HG03060 (cell line): ENCODE results near the gene SMIM9.
"Not testable (repeated sequence)": the region's sequence is repeated elsewhere in the genome, so short reads cannot be mapped to it uniquely, and the experiment has no call there.

Source experiments
- ATAC-seq: cut with Tn5 transposase; IDR thresholded peaks from one replicate; pipeline ENCODE4 v1.9.1; 2021; ENCODE audit warnings: low read depth, moderate number of reproducible peaks; ENCODE audit not compliant: unreplicated experiment

The SMIM9 gene

DNA sequence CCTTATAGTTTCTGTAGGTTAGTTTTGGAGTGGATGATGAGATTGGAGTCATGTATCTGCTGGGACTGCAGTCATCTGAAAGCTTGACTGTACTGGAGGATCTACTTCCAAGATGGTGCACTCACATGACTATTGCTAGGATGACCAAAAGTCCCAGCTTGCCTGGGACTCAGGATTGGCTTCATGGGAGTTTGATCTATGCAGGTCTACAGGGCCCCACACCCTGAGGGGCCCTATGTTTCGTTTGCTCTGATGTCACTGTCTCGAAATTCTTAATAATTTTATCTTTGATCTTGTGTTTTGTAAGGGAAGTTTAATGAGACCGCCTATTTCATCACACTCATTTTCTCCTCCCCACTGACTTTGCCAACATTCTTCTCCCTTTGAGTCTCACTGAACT is at the start of gene SMIM9:
Gene SMIM9 (minus strand): TSS at position 101 of the 400 bp plus-strand sequence. CDS start 3,806 bp downstream, outside the sequence.
- ATAC-seq: no peak

DNA sequence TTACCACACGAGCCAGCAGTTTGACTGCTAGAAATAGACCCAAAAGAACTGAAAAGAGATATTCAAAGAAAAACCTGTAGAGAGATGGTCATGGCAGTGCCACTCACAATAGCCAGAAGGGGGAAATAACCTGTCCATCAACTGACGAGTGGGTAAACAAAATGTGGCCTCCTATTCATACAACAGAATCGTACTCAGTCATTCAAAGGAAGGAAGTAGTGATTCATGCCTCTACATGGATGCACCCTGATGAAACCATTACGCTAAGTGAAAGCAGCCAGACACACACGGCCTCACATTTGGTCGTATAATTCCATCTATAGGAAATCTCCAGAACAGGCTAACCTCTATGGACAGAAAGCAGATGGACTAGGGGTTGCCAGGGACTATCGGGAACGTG is 49.6 kb upstream of the SMIM9 start:
- ATAC-seq: not testable (repeated sequence)

DNA sequence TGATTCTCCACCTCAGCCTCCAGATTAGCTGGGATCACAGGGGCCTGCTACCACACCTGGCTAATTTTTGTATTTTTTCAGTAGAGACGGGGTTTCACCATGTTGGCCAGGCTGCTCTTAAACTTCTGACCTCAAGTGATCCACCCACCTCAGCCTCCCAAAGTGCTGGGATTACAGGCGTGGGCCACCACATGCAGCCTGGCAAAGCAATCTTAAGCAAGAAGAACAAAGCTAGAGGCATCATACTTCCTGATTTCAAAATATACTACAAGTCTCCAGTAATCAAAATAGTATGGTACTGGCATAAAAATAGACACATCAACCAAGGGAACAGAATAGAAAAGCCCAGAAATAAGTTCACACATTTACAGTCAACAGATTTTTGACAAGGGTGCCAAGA is 38.9 kb upstream of the SMIM9 start:
- no peak for ATAC-seq

DNA sequence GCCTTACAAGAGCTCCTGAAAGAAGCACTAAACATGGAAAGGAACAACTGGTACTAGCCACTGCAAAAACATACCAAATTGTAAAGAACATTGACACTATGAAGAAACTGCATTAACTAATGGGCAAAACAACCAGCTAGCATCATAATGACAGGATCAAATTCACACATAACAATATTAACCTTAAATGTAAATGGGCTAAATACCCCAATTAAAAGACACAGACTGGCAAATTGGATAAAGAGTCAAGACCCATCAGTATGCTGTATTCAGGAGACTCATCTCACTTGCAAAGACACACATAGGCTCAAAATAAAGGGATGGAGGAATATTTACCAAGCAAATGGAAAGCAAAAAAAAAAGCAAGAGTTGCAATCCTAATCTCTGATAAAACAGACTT is 34.1 kb upstream of the SMIM9 start:
- ATAC-seq: not testable (repeated sequence)

DNA sequence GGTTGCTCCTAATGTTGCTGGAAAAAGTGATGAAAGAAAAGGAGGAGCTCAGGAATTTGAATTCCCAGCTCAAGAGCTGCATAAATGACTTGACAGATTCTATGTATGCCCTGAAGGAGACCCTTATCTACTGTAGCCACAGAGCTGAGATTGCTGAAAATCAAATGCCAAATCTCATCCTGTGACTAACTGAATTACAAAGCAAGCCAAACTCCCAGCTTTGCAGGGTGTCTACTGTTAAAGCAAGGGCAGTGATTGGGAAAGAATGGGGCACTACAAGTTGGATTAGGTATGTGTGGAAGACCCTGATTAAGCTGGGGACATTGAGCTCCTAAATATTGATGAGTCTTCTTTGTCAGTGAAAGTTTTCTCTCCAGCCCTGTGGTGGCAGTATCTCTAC is 20.8 kb upstream of the SMIM9 start:
- ATAC-seq: no peak

DNA sequence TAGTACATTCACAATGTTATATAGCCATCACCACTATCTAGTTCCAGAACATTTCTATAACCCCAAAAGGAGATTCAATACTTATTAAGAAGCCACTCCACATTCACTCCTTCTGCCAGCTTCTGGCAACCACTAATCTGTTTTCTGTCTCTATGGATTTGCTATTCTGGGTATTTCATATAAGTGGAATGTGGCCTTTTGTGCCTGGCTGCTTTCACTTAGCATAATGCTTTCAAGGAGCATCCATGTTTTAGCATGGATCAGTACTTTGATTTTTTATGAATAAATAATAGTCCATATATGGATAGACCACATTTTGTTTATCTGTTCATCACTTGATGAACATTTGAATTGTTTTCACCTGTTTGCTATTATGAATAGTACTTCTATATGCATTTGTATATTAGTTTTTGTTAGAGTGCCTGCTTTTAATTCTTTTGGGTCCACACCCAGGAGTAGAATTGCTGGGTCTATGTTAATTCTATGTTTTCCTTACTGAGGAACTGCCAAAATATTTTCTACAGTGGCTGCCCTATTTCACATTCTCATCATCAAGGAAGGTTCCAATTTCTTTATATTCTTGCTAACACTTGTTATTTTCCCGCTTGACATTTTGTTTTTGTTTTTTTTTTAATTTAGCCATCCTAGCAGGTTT is 16.6 kb upstream of the SMIM9 start:
- no peak for ATAC-seq

DNA sequence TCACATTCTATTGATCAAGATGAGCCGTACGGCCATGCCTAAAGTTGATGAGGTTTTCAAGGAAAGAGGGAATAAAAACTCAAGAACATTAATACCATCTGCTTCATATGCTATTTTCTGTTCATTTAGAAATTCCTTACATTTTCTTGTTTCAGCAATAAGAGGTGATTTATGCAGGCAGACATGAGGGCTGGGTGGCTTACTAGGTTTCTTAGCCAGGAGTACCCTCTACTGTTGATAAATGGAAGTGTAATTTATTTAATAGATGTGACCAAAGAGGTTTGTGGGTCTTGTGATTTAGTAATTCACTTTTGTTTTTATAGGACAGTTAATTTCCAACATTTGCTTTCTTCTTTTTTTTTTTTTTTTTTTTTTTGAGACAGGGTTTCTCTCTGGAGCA is 6.4 kb upstream of the SMIM9 start:
- ATAC-seq: no peak

DNA sequence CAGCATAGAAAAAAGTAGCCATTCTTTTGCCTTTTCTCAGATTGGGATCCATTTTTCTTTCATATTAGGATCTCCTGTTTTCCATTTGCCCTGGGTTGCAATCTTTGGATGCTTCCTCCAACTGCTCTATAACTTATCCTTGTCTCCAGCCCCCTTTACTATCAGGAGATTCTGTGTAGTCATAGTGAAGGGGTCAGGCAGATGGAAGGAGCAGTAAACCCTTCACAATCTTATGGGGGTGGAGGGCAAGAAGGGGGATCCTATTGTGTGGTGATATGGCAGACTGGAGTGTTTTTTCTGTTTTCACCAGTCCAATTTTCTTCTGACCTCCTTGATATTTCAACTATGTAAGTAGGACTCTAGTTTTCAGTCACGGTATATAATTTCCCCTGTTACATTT is 1.7 kb upstream of the SMIM9 start:
- no peak for ATAC-seq

DNA sequence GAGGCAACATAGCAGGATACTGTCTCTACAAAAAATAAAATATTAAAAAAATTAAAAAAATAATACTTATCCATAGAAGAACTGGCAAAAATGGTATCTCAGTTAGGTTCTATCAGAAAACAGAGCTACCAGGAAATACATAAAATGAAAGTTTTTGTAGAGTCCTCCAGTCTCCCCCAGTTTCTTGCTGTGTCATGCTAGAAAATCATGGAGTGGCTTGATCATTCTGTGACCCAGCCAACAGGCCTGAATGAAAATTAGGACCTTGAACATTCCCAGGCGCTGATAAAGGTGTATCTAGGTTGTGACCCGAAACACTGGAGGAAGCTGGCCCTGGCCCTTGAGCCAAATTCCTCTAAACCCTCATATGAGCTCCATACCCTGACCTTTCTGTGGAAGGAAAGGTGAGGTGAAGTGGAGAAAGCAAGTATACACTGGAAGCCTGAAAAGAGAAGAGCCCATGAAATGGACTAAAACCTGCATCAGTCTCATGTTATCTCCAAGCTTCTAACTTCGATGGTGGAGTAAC is 652 bp downstream of the SMIM9 start:
- no peak for ATAC-seq

DNA sequence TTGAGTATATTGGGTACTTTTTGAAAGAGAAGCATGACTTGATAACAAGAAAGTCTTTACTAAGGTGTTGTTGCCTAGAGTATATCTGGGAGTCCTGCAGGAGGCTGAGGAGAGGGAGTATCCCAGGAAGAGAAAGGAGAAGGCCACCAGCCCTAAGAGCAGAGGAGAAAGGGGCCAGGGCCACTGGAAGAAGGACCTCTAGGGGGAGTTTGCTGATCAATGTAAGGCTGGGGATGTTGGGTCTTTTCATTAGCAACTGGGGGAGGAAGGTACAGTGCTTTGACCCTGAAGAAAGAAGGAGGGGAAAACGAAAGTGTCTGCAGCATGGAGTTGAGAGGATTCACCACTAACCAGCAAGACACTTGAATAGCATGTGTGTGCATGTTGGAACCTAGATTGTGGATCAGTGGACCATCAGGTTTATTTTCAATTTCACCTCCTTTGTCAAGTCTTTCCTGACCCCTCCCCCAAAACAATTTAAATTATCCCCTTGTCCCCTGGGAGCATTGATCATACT is 4.5 kb downstream of the SMIM9 start:
- no peak for ATAC-seq

DNA sequence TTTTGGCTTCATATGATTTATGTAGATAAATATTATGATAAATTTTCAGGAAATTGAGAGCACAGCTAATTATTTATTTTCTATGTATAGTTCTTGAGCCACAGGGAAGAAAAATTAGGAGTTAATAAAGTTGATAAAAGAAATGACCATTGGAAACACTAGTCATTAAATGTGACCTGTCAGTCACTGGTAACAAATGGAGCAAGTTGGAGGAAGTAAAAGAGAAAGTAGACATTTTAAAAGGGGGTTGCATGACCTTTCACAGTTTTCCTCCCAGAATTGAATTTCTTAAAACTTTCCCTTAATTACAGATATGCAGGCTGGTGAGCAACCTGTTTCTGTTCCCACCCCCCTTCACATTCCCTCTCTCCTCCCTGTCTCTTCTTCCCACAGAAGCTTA is 5.3 kb downstream of the SMIM9 start:
- no peak for ATAC-seq

DNA sequence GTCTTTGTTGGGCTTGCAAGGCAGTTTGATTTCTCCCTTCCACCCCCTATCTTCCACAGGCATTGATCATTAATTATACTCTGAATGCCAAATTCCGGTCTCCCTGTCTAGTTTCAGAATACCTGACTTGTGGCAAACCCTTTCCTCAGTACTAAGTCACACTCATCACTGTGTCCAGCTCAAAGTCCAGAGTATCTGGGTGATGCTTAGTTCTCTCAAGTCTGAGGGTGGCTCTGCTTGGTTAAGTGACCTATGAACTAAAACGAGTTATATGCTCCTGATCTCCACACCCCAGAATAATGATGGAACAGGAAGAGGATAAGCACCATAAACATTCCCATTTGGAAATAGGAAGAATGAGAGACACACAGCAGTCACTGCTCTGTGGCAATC is 6.5 kb downstream of the SMIM9 start:
- ATAC-seq: no peak

DNA sequence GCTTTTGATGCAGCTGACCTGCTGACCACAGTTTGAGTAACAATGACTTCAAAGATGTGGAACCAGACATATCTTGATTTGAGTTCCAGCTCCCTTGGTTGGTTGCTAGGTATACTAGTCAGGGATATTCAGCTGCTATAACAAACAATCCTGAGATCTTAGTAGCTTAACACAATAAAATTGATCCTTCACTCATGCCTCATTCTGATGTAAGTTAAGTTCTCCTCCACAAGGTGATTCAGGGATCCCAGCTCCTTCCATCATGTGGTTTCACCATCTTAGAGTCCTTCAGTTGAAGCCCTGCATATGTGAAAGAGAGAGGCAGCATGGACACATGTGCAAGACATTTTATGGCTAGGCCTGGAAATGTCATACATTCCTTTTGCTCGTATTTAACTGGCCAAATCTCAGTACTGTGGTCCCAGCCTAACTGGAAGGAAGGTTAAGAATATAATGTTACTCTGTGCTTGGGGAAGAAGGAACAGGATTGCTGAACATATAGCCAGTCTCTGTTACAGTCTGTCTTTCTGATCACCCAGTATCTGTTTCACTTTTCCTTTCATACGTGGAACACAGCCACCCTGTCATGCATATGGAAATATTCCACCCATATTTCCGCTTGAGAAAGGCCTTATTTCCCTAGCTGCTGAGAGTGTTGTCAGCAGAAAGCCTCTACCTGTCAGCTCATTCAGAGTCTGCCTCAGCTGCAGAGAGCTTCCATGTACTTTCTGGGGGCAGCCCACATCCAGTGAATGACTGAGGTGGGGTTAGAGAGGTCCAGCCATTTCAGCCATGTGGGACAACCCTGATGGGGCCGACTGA is 7.1 kb downstream of the SMIM9 start:
- no peak for ATAC-seq

DNA sequence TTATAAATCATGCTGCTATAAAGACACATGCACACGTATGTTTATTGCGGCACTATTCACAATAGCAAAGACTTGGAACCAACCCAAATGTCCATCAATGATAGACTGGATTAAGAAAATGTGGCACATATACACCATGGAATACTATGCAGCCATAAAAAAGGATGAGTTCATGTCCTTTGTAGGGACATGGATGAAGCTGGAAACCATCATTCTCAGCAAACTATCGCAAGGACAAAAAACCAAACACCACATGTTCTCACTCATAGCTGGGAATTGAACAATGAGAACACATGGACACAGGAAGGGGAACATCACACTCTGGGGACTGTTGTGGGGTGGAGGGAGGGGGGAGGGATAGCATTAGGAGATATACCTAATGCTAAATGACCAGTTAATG is 8.9 kb downstream of the SMIM9 start:
- not testable (repeated sequence) for ATAC-seq

DNA sequence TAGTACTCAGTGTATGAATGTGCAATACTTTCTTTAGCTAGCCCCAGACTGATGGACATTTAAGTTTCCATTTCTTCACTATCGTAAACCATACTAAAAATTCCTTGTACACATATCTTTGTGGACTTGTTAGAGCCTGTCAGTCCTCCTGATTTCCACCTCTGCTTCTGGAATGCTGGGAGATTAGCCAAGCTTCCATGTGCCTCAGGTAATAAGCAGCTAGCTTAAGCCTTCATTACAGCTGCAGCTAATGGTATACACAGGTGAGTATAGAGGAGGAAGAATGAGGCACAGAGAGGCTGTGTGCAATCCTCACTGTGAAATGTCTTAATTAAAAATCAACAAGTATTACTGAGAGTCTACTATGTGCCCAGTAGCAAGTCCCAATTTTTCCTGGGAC is 9.8 kb downstream of the SMIM9 start:
- ATAC-seq: no peak

DNA sequence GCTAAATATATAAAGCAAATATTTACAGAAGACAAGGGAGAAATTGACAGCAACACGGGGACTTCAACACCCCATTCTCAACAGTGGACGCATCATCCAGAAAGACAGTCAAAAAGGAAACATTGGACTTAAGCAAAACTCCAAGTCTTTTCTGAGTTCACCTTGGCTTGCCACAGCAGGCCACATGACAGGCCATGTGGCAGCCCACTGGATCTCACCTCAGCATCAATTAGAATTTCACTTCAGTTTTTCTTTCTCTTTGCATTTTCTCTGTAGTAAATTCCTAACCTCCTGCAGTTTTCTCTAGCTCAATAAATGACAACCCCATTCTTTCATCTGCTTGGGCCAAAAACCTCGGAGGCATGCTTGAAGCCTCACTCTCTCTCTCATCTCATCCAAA is 12.4 kb downstream of the SMIM9 start:
- ATAC-seq: no peak

DNA sequence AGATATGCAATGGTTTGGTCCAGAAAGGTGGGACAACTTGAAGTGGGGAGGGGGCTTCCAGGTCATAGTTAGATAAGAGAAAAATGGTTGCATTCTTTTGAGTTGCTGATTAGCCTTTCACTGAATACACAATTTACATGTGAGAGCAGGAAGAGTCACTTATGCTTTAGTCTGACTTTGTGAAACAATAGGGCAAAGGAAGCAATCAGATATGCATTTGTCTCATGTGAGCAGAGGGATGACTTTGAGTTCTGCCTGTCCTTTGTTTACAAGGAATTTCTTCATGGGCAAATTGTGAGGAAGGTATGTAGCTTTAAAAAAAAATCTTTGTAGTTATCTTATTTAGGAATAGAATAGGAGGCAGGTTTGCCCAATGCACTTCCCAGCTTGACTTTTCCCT is 12.9 kb downstream of the SMIM9 start:
- ATAC-seq: no peak

DNA sequence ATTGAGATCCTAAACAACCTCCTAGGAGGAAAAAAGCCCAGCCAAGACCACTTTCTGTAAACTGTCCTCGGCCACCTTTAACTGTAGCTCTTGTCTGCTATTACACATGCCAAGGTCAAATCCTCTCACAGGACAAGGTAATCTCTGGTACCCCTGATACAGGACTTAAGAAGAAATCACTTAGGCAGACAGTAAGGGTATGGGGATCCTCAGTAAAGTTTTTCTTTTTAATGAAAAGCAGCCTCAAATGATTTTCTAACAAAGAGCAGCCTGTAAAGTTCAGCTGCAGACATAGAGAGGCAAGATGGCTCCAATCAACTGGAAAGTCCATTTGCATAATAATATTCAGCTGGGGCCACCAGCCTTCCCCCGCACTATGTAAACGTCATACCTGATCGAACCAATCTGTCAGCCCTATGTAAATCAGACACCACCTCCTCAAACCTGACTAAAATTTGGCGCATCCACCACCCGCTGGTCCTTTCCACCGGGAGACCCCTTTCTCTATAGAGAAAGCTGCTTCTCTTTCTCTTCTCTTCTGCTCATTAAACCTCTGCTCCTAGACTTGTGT is 14.6 kb downstream of the SMIM9 start:
- no peak for ATAC-seq

DNA sequence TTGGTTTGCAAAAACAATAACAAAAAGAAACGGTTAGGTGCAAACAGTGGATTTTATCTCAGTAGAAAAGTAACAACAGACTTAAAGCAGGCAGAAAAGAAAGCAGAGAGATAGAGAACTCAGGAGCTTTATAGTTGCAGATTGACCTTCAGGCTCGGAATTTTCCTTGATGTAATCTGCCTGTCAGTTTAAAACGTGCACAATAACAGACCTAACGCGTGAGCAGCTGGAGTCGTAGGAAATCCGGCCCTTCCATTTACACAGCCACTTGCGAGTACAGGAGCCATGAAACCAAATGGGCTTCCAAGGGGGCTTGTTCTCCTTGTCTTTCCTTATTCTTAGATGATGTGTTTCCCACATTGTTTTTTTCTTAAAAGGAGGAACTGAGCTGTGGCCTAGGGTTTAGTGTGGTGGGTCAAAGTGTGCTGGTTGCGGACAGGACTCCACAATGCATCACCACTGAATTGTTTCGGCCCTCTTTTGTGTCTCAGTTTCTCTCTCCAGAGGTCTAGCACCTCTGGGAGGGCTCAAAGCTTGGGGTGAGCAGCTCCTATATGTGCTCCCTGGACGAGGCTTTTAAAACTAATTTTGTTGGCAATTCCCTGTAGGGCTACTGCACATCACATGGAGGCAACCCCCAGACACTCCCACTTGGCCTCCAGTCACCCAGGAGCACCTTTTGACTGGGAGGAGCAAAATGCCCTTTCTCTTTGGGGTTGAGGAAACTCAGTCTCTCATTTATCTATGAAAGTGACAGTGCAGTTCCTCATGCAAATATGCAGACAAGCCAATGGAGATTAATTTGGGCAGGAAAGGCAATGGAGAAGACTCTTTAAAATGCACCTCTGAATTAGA is 15.3 kb downstream of the SMIM9 start:
- no peak for ATAC-seq

DNA sequence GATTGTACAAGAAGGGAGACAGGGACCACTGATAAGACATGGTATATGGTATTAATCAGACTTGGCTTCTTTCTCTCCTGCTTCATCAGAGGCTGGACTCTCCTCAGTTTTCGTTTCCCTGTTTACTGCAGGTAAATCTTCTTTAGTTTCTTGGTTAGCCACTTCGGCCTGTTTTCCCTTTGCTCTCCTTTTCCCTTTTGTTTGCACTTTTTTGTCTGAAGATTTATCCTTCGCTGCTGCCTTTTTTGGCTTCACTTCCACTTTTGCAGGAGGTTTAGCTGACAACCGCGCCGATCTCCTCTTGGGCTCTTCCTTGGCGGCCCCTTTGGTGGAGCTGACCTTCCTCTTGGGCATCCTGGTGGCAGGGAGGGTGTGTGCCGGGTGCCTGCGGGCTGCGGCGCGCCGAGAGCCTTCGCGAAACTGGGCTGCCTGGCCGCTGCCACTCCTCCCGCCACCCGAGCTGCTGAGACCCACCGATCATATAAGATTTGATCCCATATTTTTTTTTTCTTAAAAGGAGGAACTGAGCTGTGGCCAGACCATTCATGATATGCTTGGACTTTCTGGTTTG is 17.3 kb downstream of the SMIM9 start:
- ATAC-seq: not testable (repeated sequence)
